Measurements from ENCODE around the gene SLC25A33. TPM values are rescaled to one million over a fixed set of nuclear protein-coding genes. Genes with fewer than 3 reads are reported as not detected.

SLC25A33 gene
- total and polyA plus RNA-seq, 2 of the 8 experiments (the other 6 are each of a cell fraction or from before 2014, with no cell fraction given): 7.8 to 12.8 TPM

- TF ChIP-seq CHD7 (IDR thresholded peaks at IDR 0.05; ENCODE audit: insufficient replicate concordance, low read length) (no peak), FOSL1 (IDR thresholded peaks at IDR 0.05; ENCODE audit: insufficient read depth, low read depth, low read length) (no peak), SP4 (IDR thresholded peaks at IDR 0.05; ENCODE audit: low read length) (no peak), CBX8 (IDR thresholded peaks at IDR 0.05; ENCODE audit: borderline replicate concordance, low read depth, low read length) (no peak), TAF7 (optimal IDR thresholded peaks at IDR 0.05; ENCODE audit: borderline replicate concordance, low read depth, low read length) (no peak), POLR2A (IDR thresholded peaks at IDR 0.05; ENCODE audit: control extremely low read depth in 1 of 2, low read depth in 2 of 2, low read length in 2 of 2) (no peak), NRF1 (IDR thresholded peaks at IDR 0.05; ENCODE audit: low read depth, low read length) (no peak)
These were observed 52.6 kb downstream of the SLC25A33 start (continued) for GRCh38 chr1:9591669-9592509.

All from H1 (cell line).